ENCODE results near the gene MARCKS. TPM values are rescaled to one million over a fixed set of nuclear protein-coding genes. Genes with fewer than 3 reads are reported as not detected.

MARCKS gene
- total RNA-seq, 1 donor from 2014 or later = 146 TPM

GRCh38 chr6:113879186-113880096 lies 22.3 kb downstream of the MARCKS start:
- H3K27me3 ChIP-seq (ENCODE audit: control insufficient read depth in 3 of 3, insufficient read depth in 3 of 3, low read length in 3 of 3) = no peaks in the 10 kb centered on the region
- no peaks in the 10 kb centered on the region for H3K9me3 ChIP-seq (ENCODE audit: control insufficient read depth in 3 of 3, low read length in 3 of 3)
- no peaks in the 10 kb centered on the region for H3K4me1 ChIP-seq (ENCODE audit: control insufficient read depth in 3 of 3, insufficient read depth in 3 of 3, low read length in 3 of 3)
- no peak overlapping the region for H3K27ac ChIP-seq (ENCODE audit: low read depth, low read length)
- no peaks in the 10 kb centered on the region for H3K36me3 ChIP-seq (ENCODE audit: control insufficient read depth in 3 of 3, insufficient read depth in 3 of 3, low read length in 3 of 3)
- H3K9ac ChIP-seq (ENCODE audit: low read depth in 1 of 3, low read length in 3 of 3) = no peak overlapping the region
- peak overlapping the region in 1 of 3 donors; percentile 44 for H3K4me3 ChIP-seq (ENCODE audit: low read length in 3 of 3)

GRCh38 chr6:113881478-113881980 lies 24.4 kb downstream of the MARCKS start:
- H3K27me3 ChIP-seq (ENCODE audit: control insufficient read depth in 3 of 3, insufficient read depth in 3 of 3, low read length in 3 of 3) = no peaks in the 10 kb centered on the region
- no peaks in the 10 kb centered on the region for H3K9me3 ChIP-seq (ENCODE audit: control insufficient read depth in 3 of 3, low read length in 3 of 3)
- no peaks in the 10 kb centered on the region for H3K36me3 ChIP-seq (ENCODE audit: control insufficient read depth in 3 of 3, insufficient read depth in 3 of 3, low read length in 3 of 3)
- no peak overlapping the region for H3K4me3 ChIP-seq (ENCODE audit: low read length in 3 of 3)
- no peak overlapping the region for H3K9ac ChIP-seq (ENCODE audit: low read depth in 1 of 3, low read length in 3 of 3)
- H3K4me1 ChIP-seq (ENCODE audit: control insufficient read depth in 3 of 3, insufficient read depth in 3 of 3, low read length in 3 of 3) = no peaks in the 10 kb centered on the region
- H3K27ac ChIP-seq (ENCODE audit: low read depth, low read length) = no peak overlapping the region

GRCh38 chr6:113882336-113883022 lies 25.3 kb downstream of the MARCKS start:
- Histone ChIP-seq H3K9me3 (ENCODE audit: control insufficient read depth in 3 of 3, low read length in 3 of 3) (no peaks in the 10 kb centered on the region), H3K27ac (ENCODE audit: low read depth, low read length) (no peak overlapping the region), H3K36me3 (ENCODE audit: control insufficient read depth in 3 of 3, insufficient read depth in 3 of 3, low read length in 3 of 3) (no peaks in the 10 kb centered on the region), H3K4me1 (ENCODE audit: control insufficient read depth in 3 of 3, insufficient read depth in 3 of 3, low read length in 3 of 3) (no peaks in the 10 kb centered on the region), H3K4me3 (ENCODE audit: low read length in 3 of 3) (no peak overlapping the region), H3K27me3 (ENCODE audit: control insufficient read depth in 3 of 3, insufficient read depth in 3 of 3, low read length in 3 of 3) (no peaks in the 10 kb centered on the region), H3K9ac (ENCODE audit: low read depth in 1 of 3, low read length in 3 of 3) (no peak overlapping the region)

- Histone ChIP-seq H3K36me3 (ENCODE audit: control insufficient read depth in 3 of 3, insufficient read depth in 3 of 3, low read length in 3 of 3) (no peaks in the 10 kb centered on the region), H3K4me3 (ENCODE audit: low read length in 3 of 3) (no peak overlapping the region), H3K27ac (ENCODE audit: low read depth, low read length) (no peak overlapping the region), H3K9ac (ENCODE audit: low read depth in 1 of 3, low read length in 3 of 3) (no peak overlapping the region), H3K9me3 (ENCODE audit: control insufficient read depth in 3 of 3, low read length in 3 of 3) (no peaks in the 10 kb centered on the region), H3K4me1 (ENCODE audit: control insufficient read depth in 3 of 3, insufficient read depth in 3 of 3, low read length in 3 of 3) (no peaks in the 10 kb centered on the region), H3K27me3 (ENCODE audit: control insufficient read depth in 3 of 3, insufficient read depth in 3 of 3, low read length in 3 of 3) (no peaks in the 10 kb centered on the region)
Observed at GRCh38 chr6:113884011-113884410, 26.9 kb downstream of the MARCKS start.

- H3K9ac ChIP-seq (ENCODE audit: low read depth in 1 of 3, low read length in 3 of 3) = no peak overlapping the region
- no peaks in the 10 kb centered on the region for H3K4me1 ChIP-seq (ENCODE audit: control insufficient read depth in 3 of 3, insufficient read depth in 3 of 3, low read length in 3 of 3)
- H3K27me3 ChIP-seq (ENCODE audit: control insufficient read depth in 3 of 3, insufficient read depth in 3 of 3, low read length in 3 of 3) = no peaks in the 10 kb centered on the region
- H3K36me3 ChIP-seq (ENCODE audit: control insufficient read depth in 3 of 3, insufficient read depth in 3 of 3, low read length in 3 of 3) = no peaks in the 10 kb centered on the region
- no peaks in the 10 kb centered on the region for H3K9me3 ChIP-seq (ENCODE audit: control insufficient read depth in 3 of 3, low read length in 3 of 3)
- no peak overlapping the region for H3K27ac ChIP-seq (ENCODE audit: low read depth, low read length)
- H3K4me3 ChIP-seq (ENCODE audit: low read length in 3 of 3) = no peak overlapping the region
Observed at GRCh38 chr6:113886512-113886911, 29.4 kb downstream of the MARCKS start.

GRCh38 chr6:113888493-113888892 lies 31.3 kb downstream of the MARCKS start:
- Histone ChIP-seq H3K4me3 (ENCODE audit: low read length in 3 of 3) (no peak overlapping the region), H3K4me1 (ENCODE audit: control insufficient read depth in 3 of 3, insufficient read depth in 3 of 3, low read length in 3 of 3) (no peaks in the 10 kb centered on the region), H3K27ac (ENCODE audit: low read depth, low read length) (no peak overlapping the region), H3K9ac (ENCODE audit: low read depth in 1 of 3, low read length in 3 of 3) (no peak overlapping the region), H3K9me3 (ENCODE audit: control insufficient read depth in 3 of 3, low read length in 3 of 3) (peaks cover 0 to 2% (median 0%) of the 10 kb centered on the region in 3 donors), H3K36me3 (ENCODE audit: control insufficient read depth in 3 of 3, insufficient read depth in 3 of 3, low read length in 3 of 3) (no peaks in the 10 kb centered on the region), H3K27me3 (ENCODE audit: control insufficient read depth in 3 of 3, insufficient read depth in 3 of 3, low read length in 3 of 3) (no peaks in the 10 kb centered on the region)

GRCh38 chr6:113888956-113889630 lies 31.9 kb downstream of the MARCKS start:
- no peak overlapping the region for H3K27ac ChIP-seq (ENCODE audit: low read depth, low read length)
- H3K27me3 ChIP-seq (ENCODE audit: control insufficient read depth in 3 of 3, insufficient read depth in 3 of 3, low read length in 3 of 3) = no peaks in the 10 kb centered on the region
- H3K4me3 ChIP-seq (ENCODE audit: low read length in 3 of 3) = no peak overlapping the region
- H3K4me1 ChIP-seq (ENCODE audit: control insufficient read depth in 3 of 3, insufficient read depth in 3 of 3, low read length in 3 of 3) = no peaks in the 10 kb centered on the region
- peaks cover 0 to 2% (median 0%) of the 10 kb centered on the region in 3 donors for H3K9me3 ChIP-seq (ENCODE audit: control insufficient read depth in 3 of 3, low read length in 3 of 3)
- H3K36me3 ChIP-seq (ENCODE audit: control insufficient read depth in 3 of 3, insufficient read depth in 3 of 3, low read length in 3 of 3) = no peaks in the 10 kb centered on the region
- no peak overlapping the region for H3K9ac ChIP-seq (ENCODE audit: low read depth in 1 of 3, low read length in 3 of 3)

- Histone ChIP-seq H3K27me3 (ENCODE audit: control insufficient read depth in 3 of 3, insufficient read depth in 3 of 3, low read length in 3 of 3) (no peaks in the 10 kb centered on the region), H3K9ac (ENCODE audit: low read depth in 1 of 3, low read length in 3 of 3) (no peak overlapping the region), H3K4me3 (ENCODE audit: low read length in 3 of 3) (no peak overlapping the region), H3K4me1 (ENCODE audit: control insufficient read depth in 3 of 3, insufficient read depth in 3 of 3, low read length in 3 of 3) (no peaks in the 10 kb centered on the region), H3K36me3 (ENCODE audit: control insufficient read depth in 3 of 3, insufficient read depth in 3 of 3, low read length in 3 of 3) (no peaks in the 10 kb centered on the region), H3K27ac (ENCODE audit: low read depth, low read length) (no peak overlapping the region), H3K9me3 (ENCODE audit: control insufficient read depth in 3 of 3, low read length in 3 of 3) (peaks cover 0 to 2% (median 0%) of the 10 kb centered on the region in 3 donors)
Observed at GRCh38 chr6:113893451-113893850, 36.3 kb downstream of the MARCKS start.

- Histone ChIP-seq H3K9me3 (ENCODE audit: control insufficient read depth in 3 of 3, low read length in 3 of 3) (peaks cover 0 to 2% (median 0%) of the 10 kb centered on the region in 3 donors), H3K36me3 (ENCODE audit: control insufficient read depth in 3 of 3, insufficient read depth in 3 of 3, low read length in 3 of 3) (no peaks in the 10 kb centered on the region), H3K4me1 (ENCODE audit: control insufficient read depth in 3 of 3, insufficient read depth in 3 of 3, low read length in 3 of 3) (no peaks in the 10 kb centered on the region), H3K27me3 (ENCODE audit: control insufficient read depth in 3 of 3, insufficient read depth in 3 of 3, low read length in 3 of 3) (no peaks in the 10 kb centered on the region), H3K4me3 (ENCODE audit: low read length in 3 of 3) (no peak overlapping the region), H3K27ac (ENCODE audit: low read depth, low read length) (no peak overlapping the region), H3K9ac (ENCODE audit: low read depth in 1 of 3, low read length in 3 of 3) (no peak overlapping the region)
Observed at GRCh38 chr6:113893866-113894265, 36.7 kb downstream of the MARCKS start.

Measured in skeletal muscle tissue (tissue), 4 donors.